Amniotic epithelial cell (primary cell): ENCODE results near the gene XDH.

Experiments used
- DNase-seq: peaks from one replicate; pipeline ENCODE4 v3.0.0-alpha.2; 2010; ENCODE audit warnings: low read depth

XDH gene

GRCh38 chr2:31402388-31402787, 12.2 kb downstream of the XDH start:
- peak; percentile 34 for DNase-seq

- peak; percentile 69 for DNase-seq
These were observed 13.0 kb downstream of the XDH start for GRCh38 chr2:31401580-31401979.

GRCh38 chr2:31398881-31399280, 15.7 kb downstream of the XDH start:
- DNase-seq: no peak

- no peak for DNase-seq
These were observed 17.4 kb downstream of the XDH start for GRCh38 chr2:31397094-31397493.

GRCh38 chr2:31390324-31390723, 24.2 kb downstream of the XDH start:
- no peak for DNase-seq

- no peak for DNase-seq
These were observed 25.8 kb downstream of the XDH start for GRCh38 chr2:31388736-31389135.

GRCh38 chr2:31387850-31388249, 26.7 kb downstream of the XDH start:
- DNase-seq: no peak

- no peak for DNase-seq
These were observed 27.9 kb downstream of the XDH start for GRCh38 chr2:31386648-31387047.

GRCh38 chr2:31386172-31386571, 28.4 kb downstream of the XDH start:
- DNase-seq: no peak

GRCh38 chr2:31384771-31385276, 29.7 kb downstream of the XDH start:
- peak; percentile 94 for DNase-seq

- peak; percentile 89 for DNase-seq
These were observed 30.2 kb downstream of the XDH start for GRCh38 chr2:31384351-31384750.

- no peak for DNase-seq
These were observed 30.9 kb downstream of the XDH start for GRCh38 chr2:31383471-31384153.

- peak; percentile 27 for DNase-seq
These were observed 32.0 kb downstream of the XDH start for GRCh38 chr2:31382452-31383120.

- DNase-seq: no peak
These were observed 32.9 kb downstream of the XDH start for GRCh38 chr2:31381601-31382000.

GRCh38 chr2:31380243-31380642, 34.3 kb downstream of the XDH start:
- DNase-seq: no peak

GRCh38 chr2:31379747-31380146, 34.8 kb downstream of the XDH start:
- no peak for DNase-seq

- DNase-seq: no peak
These were observed 35.6 kb downstream of the XDH start for GRCh38 chr2:31378791-31379501.

GRCh38 chr2:31378389-31378788, 36.2 kb downstream of the XDH start:
- no peak for DNase-seq

GRCh38 chr2:31373127-31373526, 41.4 kb downstream of the XDH start:
- DNase-seq: no peak

GRCh38 chr2:31372097-31372496, 42.4 kb downstream of the XDH start:
- no peak for DNase-seq

GRCh38 chr2:31371691-31372090, 42.9 kb downstream of the XDH start:
- DNase-seq: no peak

- no peak for DNase-seq
These were observed 47.8 kb downstream of the XDH start for GRCh38 chr2:31366733-31367132.
